Measurements from ENCODE around the gene CHMP4A.
"Not testable (repeated sequence)": the region's sequence is repeated elsewhere in the genome, so short reads cannot be mapped to it uniquely, and the experiment has no call there.

Gene CHMP4A

GRCh38 chr14:24226473-24226872, 13.2 kb upstream of the CHMP4A start:
- DNase-seq (ENCODE audit: low spot score) (no peak), FAIRE-seq (no peak)

- no peak for DNase-seq (ENCODE audit: low spot score)
Observed at GRCh38 chr14:24224618-24225071, 11.4 kb upstream of the CHMP4A start.

GRCh38 chr14:24222987-24223386, 9.7 kb upstream of the CHMP4A start:
- not testable (repeated sequence) for FAIRE-seq; DNase-seq (ENCODE audit: low spot score)

More at GRCh38 chr14:24224618-24225071, 11.4 kb upstream of the CHMP4A start:
- FAIRE-seq, result no peak

- DNase-seq (ENCODE audit: low spot score) (no peak), FAIRE-seq (no peak)
Observed at GRCh38 chr14:24219521-24219920, 6.2 kb upstream of the CHMP4A start.

GRCh38 chr14:24219080-24219479, 5.8 kb upstream of the CHMP4A start:
- FAIRE-seq (no peak), DNase-seq (ENCODE audit: low spot score) (no peak)

GRCh38 chr14:24216876-24217275, 3.6 kb upstream of the CHMP4A start:
- FAIRE-seq; DNase-seq (ENCODE audit: low spot score): not testable (repeated sequence)

GRCh38 chr14:24216345-24216699, 3.0 kb upstream of the CHMP4A start:
- FAIRE-seq (no peak), DNase-seq (ENCODE audit: low spot score) (no peak)

GRCh38 chr14:24215495-24216344, 2.4 kb upstream of the CHMP4A start, which contains the start of gene MDP1:
MDP1 (minus strand) TSS chr14:24216066; CDS start chr14:24215955, 111 bp downstream.
- DNase-seq (ENCODE audit: low spot score) (peak; percentile 92), FAIRE-seq (peak; percentile 52)

GRCh38 chr14:24213866-24214662, 776 bp upstream of the CHMP4A start:
- no peak for DNase-seq (ENCODE audit: low spot score)
- no peak for FAIRE-seq

- DNase-seq (ENCODE audit: low spot score) (no peak), FAIRE-seq (no peak)
Observed at GRCh38 chr14:24211311-24211710, 2.0 kb downstream of the CHMP4A start.

GRCh38 chr14:24207625-24208024, 5.7 kb downstream of the CHMP4A start:
- DNase-seq (ENCODE audit: low spot score) (no peak), FAIRE-seq (no peak)

- DNase-seq (ENCODE audit: low spot score) (no peak), FAIRE-seq (no peak)
Observed at GRCh38 chr14:24207104-24207551, 6.2 kb downstream of the CHMP4A start.

GRCh38 chr14:24206260-24207103, 6.8 kb downstream of the CHMP4A start:
- FAIRE-seq (no peak), DNase-seq (ENCODE audit: low spot score) (no peak)

GRCh38 chr14:24204163-24205146, 8.8 kb downstream of the CHMP4A start:
- DNase-seq (ENCODE audit: low spot score) (no peak), FAIRE-seq (no peak)

- DNase-seq (ENCODE audit: low spot score); FAIRE-seq: not testable (repeated sequence)
Observed at GRCh38 chr14:24203249-24203886, 9.9 kb downstream of the CHMP4A start.

GRCh38 chr14:24202538-24202937, 10.8 kb downstream of the CHMP4A start:
- not testable (repeated sequence) for FAIRE-seq; DNase-seq (ENCODE audit: low spot score)

GRCh38 chr14:24198814-24199524, 14.3 kb downstream of the CHMP4A start:
- no peak for FAIRE-seq

GRCh38 chr14:24197056-24197450, 16.2 kb downstream of the CHMP4A start:
- FAIRE-seq, result no peak
- no peak for DNase-seq (ENCODE audit: low spot score)

More at GRCh38 chr14:24198814-24199524, 14.3 kb downstream of the CHMP4A start:
- DNase-seq (ENCODE audit: low spot score), result no peak

Data from urothelium cell line (cell line).